Endothelial cell of umbilical vein (primary cell): ENCODE data around the gene YWHAE. TPM values are rescaled to one million over a fixed set of nuclear protein-coding genes. Genes with fewer than 3 reads are reported as not detected.

Source experiments
- BruUV-seq: library from RNA; stranded (reverse); fragments of 400-500 nt; replicated peaks from 2 replicates; lab custom pipeline; 2021; lab: Mats Ljungman, UMichigan
- CTCF ChIA-PET: fragments of 300-600, 350-600 bp; sonication (Branson Sonifier 250); formaldehyde crosslinking; loops from one replicate; lab custom pipeline; 2021; ENCODE audit warnings: antibody characterized with exemption, inconsistent platforms; lab: Charles Lee
- POLR2A ChIA-PET: fragments of 300-600, 350-600 bp; sonication (Branson Sonifier 250); formaldehyde crosslinking; loops from one replicate; lab custom pipeline; 2021; ENCODE audit warnings: antibody characterized with exemption, inconsistent platforms; lab: Charles Lee
- DNase-seq: peaks from one replicate; pipeline ENCODE4 v3.0.0-alpha.2; 2011; ENCODE audit warnings: low read depth, low spot score
- FAIRE-seq: peaks from 2 replicates; lab custom pipeline; 2011; peaks lifted over from hg19 to GRCh38; lab: Jason Lieb, UNC
- H2AFZ ChIP-seq: 2 replicates; pipeline ENCODE4 v1.6.0; 2012; ENCODE audit warnings: low read depth, low read length, control low read depth, inconsistent platforms
- H3K27ac ChIP-seq: 2 replicates; pipeline ENCODE4 v1.5.1; 2011; ENCODE audit warnings: low read depth, mild to moderate bottlenecking, control low read depth, low read length, moderate library complexity; ENCODE audit not compliant: insufficient read depth
- H3K27me3 ChIP-seq, 2 experiments: 2 replicates each; pipeline versions ENCODE4 v1.6.0 to v1.6.1; 2011; ENCODE audit warnings: low read length in 2 of 2, mixed read lengths in 1 of 2; ENCODE audit not compliant: control insufficient read depth in 2 of 2, insufficient read depth in 2 of 2
- H3K36me3 ChIP-seq, 2 experiments: 2 replicates in 1 of 2; 3 replicates in 1 of 2; pipeline ENCODE4 v1.5.1; 2011; ENCODE audit warnings: low read length in 2 of 2, mild to moderate bottlenecking in 1 of 2, moderate library complexity in 1 of 2; ENCODE audit not compliant: control insufficient read depth in 2 of 2, insufficient read depth in 2 of 2; ENCODE audit errors: extremely low read depth in 1 of 2
- H3K4me1 ChIP-seq: 3 replicates; pipeline ENCODE4 v1.5.1; 2011; ENCODE audit warnings: mild to moderate bottlenecking, low read length; ENCODE audit not compliant: control insufficient read depth, insufficient read depth; ENCODE audit errors: extremely low read depth
- H3K4me2 ChIP-seq: 2 replicates; pipeline ENCODE4 v1.6.1; 2011; ENCODE audit warnings: low read length, control low read depth, mixed read lengths; ENCODE audit not compliant: insufficient read depth
- H3K4me3 ChIP-seq, 3 experiments: fragments of 200-600 bp in 1 of 3; sonication (generic), shearing (Covaris generic) in 1 of 3; replicated peaks in 1 of 3; 2 replicates each; pipeline ENCODE4 v1.5.1; 2011 to 2016; ENCODE audit warnings: control low read depth in 3 of 3, low read length in 3 of 3, mild to moderate bottlenecking in 2 of 3, inconsistent platforms in 1 of 3, low read depth in 1 of 3, moderate library complexity in 1 of 3; ENCODE audit not compliant: insufficient read depth in 1 of 3
- H3K79me2 ChIP-seq: 2 replicates; pipeline ENCODE4 v1.6.0; 2012; ENCODE audit warnings: low read length, inconsistent platforms; ENCODE audit not compliant: control insufficient read depth, insufficient read depth
- H3K9ac ChIP-seq: replicated peaks from 2 replicates; pipeline ENCODE3; 2011; ENCODE audit warnings: low read length, control low read depth; ENCODE audit not compliant: insufficient read depth; ENCODE audit errors: extremely low read depth
- H3K9me1 ChIP-seq: replicated peaks from 3 replicates; pipeline ENCODE4 v1.6.0; 2011; ENCODE audit warnings: mild to moderate bottlenecking, low read length; ENCODE audit not compliant: control insufficient read depth, insufficient read depth; ENCODE audit errors: extremely low read depth
- H3K9me3 ChIP-seq: replicated peaks from 2 replicates; pipeline ENCODE4 v1.5.1; 2012; ENCODE audit warnings: low read length, inconsistent platforms; ENCODE audit not compliant: control insufficient read depth, insufficient read depth
- H4K20me1 ChIP-seq: replicated peaks from 2 replicates; pipeline ENCODE3; 2011; ENCODE audit warnings: mild to moderate bottlenecking, low read length; ENCODE audit not compliant: control insufficient read depth, insufficient read depth; ENCODE audit errors: extremely low read depth
- FOS ChIP-seq: IDR thresholded peaks from 2 replicates; pipeline ENCODE4 v1.6.1; 2011; ENCODE audit warnings: mild to moderate bottlenecking, low read length, moderate library complexity, borderline replicate concordance; ENCODE audit not compliant: insufficient read depth
- GATA2 ChIP-seq: IDR thresholded peaks from 2 replicates; pipeline ENCODE4 v1.7.0; 2011; ENCODE audit warnings: low read depth, mild to moderate bottlenecking, moderate library complexity, mixed read lengths, low read length; ENCODE audit not compliant: insufficient read length, insufficient read depth
- JUN ChIP-seq: IDR thresholded peaks from 2 replicates; pipeline ENCODE4 v1.6.1; 2011; ENCODE audit warnings: borderline replicate concordance, low read depth; ENCODE audit not compliant: insufficient read length, insufficient read depth
- POLR2AphosphoS5 ChIP-seq: IDR thresholded peaks from 2 replicates; pipeline ENCODE4 v1.6.1; 2012; ENCODE audit warnings: low read depth, mild to moderate bottlenecking, control low read depth, low read length, moderate library complexity; ENCODE audit not compliant: insufficient read depth
- dilution Hi-C: fragments of 300-500 bp; cut with MboI; formaldehyde crosslinking; loops from one replicate; pipeline ENCODE4 v1.15.0; 2019; ENCODE audit warnings: low sequenced_read_pairs; ENCODE audit not compliant: extremely low pct_ligation_motif_present
- intact Hi-C: fragments of 100-400 bp; cut with micrococcal nuclease; formaldehyde crosslinking; loops from one replicate; pipeline ENCODE4 v1.10.0; 2022
- polyA plus RNA-seq, 4 experiments: library from polyadenylated mRNA; depleted of rRNA in 3 of 4; stranded (reverse) in 3 of 4; unstranded in 1 of 4; fragments of >200 nt; gene quantifications; 2 replicates each; pipeline versions ENCODE4 v1.2.1 to v1.2.3, GENCODE V29; 2011 to 2012; ENCODE audit warnings: missing spikeins in 1 of 4
- total RNA-seq: library from RNA; stranded (reverse); gene quantifications from 2 replicates; pipeline ENCODE4 v1.2.3, GENCODE V29; 2021
- TF ChIP-seq, protein P1 (sequence below): IDR thresholded peaks from 2 replicates; pipeline ENCODE4 v1.6.1; 2011; ENCODE audit not compliant: insufficient read depth, insufficient read length

Gene YWHAE
- total and polyA plus RNA-seq, 2 donors (not counting 3 experiments of a cell fraction or from before 2014, with no cell fraction given), result 396 to 819 TPM

DNA sequence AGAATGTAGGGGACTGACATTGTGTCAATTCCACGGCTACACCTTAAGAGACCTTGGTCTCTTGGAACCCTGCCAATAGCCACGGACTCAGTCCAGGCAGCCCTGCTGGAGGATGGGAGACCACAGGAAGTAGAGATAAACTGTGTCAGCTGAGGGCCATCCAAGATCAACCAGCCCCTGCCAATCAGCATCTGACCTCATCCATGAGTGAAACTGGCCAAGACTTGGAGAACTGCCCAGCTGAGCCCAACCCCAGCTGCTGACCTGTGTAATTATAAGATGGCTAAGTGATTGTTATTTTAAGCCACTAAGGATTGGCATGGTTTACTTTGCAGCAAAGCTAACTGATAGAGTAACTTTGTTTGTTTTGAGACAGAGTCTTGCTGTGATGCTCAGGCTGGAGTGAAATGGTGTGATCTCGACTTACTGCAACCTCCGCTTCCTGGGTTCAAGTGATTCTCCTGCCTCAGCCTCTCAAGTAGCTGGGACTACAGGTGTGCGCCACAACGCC is 13.3 kb upstream of the YWHAE start:
- H3K4me3 ChIP-seq, result no peak overlapping the region
- H2AFZ ChIP-seq, result no peak overlapping the region
- H4K20me1 ChIP-seq, result no peaks in the 10 kb centered on the region
- H3K9me1 ChIP-seq, result no peaks in the 10 kb centered on the region
- H3K9me3 ChIP-seq, result no peaks in the 10 kb centered on the region
- CTCF ChIA-PET, result interaction anchor here (0.6 to 3.4 kb wide), 6 partner anchors 9 to 217 kb away, joined by 3 to 28 read pairs (median 3); partner anchors contain the start of gene INPP5K
- peak overlapping the region; percentile 6 for H3K4me2 ChIP-seq
- DNase-seq, result peak; percentile 97
- no peaks in the 10 kb centered on the region for H3K79me2 ChIP-seq
- dilution Hi-C loops, result no loop called here
- H3K36me3 ChIP-seq, result peaks cover 0 to 4% of the 10 kb centered on the region in 2 experiments
- no TSS peak for BruUV-seq
- POLR2A ChIA-PET, result interaction anchor here (0.5 to 0.7 kb wide), 4 partner anchors 8 to 42 kb away, joined by 3 to 5 read pairs (median 4); no protein-coding TSS in a partner anchor
- H3K4me1 ChIP-seq, result peaks cover 12% of the 10 kb centered on the region
- peak; percentile 100 for FAIRE-seq
- no peaks in the 10 kb centered on the region for H3K27me3 ChIP-seq
- H3K27ac ChIP-seq, result no peak overlapping the region
- H3K9ac ChIP-seq, result no peak overlapping the region
- intact Hi-C loops, result loop anchor here (1.0 kb wide), 2 partner anchors 10 to 13 kb away; partner anchors contain the start of gene YWHAE
- peak; percentile 94 for TF ChIP-seq GATA2
- peak; percentile 56 for TF ChIP-seq FOS
- TF ChIP-seq JUN, result no peak
- TF ChIP-seq, protein P1, sequence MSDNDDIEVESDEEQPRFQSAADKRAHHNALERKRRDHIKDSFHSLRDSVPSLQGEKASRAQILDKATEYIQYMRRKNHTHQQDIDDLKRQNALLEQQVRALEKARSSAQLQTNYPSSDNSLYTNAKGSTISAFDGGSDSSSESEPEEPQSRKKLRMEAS, result no peak
- peak; percentile 98 for TF ChIP-seq POLR2AphosphoS5
